AG09319 (cell line): Measurements from ENCODE around the gene ABHD16A.

ENCODE experiments used
- DNase-seq: peaks from one replicate; pipeline ENCODE4 v3.0.0-alpha.2; 2010; ENCODE audit warnings: low read depth; ENCODE audit errors: extremely low read depth
- TF ChIP-seq, protein P1 (sequence below): IDR thresholded peaks from 2 replicates; pipeline ENCODE4 v1.5.1; 2011; ENCODE audit warnings: low read depth, mild to moderate bottlenecking, inconsistent platforms, low read length, moderate library complexity

ABHD16A gene

DNA sequence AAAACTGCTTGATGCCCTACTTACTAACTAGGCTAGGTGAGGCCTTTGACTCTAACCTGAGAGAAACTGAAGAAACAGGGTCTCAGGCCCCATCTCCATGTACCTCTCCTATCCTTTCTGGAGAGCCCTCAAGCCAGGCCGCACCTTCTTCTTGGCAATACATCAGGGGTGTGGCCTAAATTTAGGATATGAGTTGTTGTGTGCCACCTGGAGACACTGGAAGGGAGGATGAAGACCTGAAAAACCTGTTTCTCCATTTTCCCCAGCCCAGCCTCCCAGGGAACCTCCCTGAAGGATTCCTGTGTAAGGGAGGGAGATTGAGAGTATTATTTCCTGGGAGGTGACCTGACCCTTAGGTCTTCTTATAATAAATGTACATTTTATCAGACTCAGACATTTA, 15.1 kb upstream of the ABHD16A start:
- TF ChIP-seq, protein P1, sequence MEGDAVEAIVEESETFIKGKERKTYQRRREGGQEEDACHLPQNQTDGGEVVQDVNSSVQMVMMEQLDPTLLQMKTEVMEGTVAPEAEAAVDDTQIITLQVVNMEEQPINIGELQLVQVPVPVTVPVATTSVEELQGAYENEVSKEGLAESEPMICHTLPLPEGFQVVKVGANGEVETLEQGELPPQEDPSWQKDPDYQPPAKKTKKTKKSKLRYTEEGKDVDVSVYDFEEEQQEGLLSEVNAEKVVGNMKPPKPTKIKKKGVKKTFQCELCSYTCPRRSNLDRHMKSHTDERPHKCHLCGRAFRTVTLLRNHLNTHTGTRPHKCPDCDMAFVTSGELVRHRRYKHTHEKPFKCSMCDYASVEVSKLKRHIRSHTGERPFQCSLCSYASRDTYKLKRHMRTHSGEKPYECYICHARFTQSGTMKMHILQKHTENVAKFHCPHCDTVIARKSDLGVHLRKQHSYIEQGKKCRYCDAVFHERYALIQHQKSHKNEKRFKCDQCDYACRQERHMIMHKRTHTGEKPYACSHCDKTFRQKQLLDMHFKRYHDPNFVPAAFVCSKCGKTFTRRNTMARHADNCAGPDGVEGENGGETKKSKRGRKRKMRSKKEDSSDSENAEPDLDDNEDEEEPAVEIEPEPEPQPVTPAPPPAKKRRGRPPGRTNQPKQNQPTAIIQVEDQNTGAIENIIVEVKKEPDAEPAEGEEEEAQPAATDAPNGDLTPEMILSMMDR, result no peak
- DNase-seq, result no peak

DNA sequence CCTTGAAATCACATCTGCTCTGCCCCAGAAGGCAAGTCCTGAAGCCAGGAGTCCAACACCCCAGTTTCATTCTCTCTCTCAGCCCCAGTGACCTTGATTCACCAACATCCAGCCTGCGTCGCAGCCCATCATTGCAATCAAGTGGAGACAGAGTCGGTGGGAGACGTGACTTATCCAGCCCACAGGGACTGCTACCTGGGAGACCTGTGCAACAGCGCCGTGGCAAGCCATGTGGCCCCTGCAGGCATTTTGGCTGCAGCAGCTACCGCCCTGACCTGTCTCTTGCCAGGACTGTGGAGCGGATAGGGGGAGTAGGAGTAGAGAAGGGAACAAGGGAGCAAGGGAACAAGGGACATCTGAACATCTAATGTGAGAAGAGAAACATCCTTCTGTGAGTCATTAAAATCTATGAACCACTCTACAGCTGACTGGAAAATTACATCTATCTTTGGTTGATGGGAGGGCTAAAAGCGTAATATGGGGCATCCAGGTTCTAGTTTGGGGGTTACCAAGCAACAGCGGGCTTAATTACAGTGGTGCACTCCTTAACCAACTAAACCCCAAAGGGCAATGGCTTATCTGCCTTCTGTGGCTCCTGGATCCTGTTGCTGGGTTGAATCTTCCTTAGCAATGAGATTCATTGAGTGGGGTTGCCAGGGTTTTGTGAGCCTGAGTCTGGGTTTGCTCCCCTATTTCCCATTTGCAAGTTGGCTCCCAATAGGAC, 14.5 kb upstream of the ABHD16A start:
- TF ChIP-seq, protein P1, result no peak
- DNase-seq, result no peak

DNA sequence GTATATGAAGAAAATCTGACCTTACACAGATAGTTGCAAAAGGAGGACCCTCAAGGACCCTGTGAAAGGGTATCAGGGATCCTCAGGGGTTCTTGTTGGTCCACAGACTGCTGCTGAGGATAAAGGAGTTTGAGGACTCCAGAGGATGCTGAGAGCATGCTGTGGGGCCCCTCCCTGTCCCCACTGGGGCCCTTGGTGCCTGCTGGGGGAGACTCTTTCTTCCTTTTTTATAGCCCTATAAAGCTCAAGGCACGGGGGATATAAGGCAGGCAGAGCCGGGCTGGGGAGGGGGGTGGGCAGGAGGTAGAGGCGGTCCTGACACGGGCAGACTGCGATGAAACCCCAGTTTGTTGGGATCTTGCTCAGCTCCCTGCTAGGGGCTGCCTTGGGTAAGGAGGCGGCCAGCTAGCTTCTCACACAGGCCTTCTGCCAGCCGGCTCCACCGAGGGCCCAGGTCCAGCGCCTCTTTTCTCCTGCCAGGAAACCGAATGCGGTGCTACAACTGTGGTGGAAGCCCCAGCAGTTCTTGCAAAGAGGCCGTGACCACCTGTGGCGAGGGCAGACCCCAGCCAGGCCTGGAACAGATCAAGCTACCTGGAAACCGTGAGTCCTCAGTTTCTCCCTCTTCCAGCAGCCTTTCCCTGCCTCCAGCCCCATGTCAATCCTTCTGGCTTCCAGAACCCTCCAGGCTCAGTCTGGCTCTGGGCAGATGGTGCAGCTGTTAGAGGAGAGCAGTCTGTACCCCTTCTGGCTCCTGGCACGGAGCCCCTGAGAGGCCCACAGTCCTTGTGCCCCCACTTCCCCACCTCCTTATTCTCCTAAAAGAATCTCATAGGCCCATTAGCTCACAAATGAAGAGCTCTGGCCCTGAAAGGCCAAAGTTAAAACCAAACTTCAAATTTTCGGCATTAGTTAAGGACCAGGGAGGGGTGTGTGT, 12.2 kb upstream of the ABHD16A start, which contains the start of gene LY6G6D:
TSS of gene LY6G6D (plus strand) at position 327 of the 937 bp plus-strand sequence. CDS start at position 335, 8 bp downstream.
- TF ChIP-seq, protein P1, result no peak
- no peak for DNase-seq

DNA sequence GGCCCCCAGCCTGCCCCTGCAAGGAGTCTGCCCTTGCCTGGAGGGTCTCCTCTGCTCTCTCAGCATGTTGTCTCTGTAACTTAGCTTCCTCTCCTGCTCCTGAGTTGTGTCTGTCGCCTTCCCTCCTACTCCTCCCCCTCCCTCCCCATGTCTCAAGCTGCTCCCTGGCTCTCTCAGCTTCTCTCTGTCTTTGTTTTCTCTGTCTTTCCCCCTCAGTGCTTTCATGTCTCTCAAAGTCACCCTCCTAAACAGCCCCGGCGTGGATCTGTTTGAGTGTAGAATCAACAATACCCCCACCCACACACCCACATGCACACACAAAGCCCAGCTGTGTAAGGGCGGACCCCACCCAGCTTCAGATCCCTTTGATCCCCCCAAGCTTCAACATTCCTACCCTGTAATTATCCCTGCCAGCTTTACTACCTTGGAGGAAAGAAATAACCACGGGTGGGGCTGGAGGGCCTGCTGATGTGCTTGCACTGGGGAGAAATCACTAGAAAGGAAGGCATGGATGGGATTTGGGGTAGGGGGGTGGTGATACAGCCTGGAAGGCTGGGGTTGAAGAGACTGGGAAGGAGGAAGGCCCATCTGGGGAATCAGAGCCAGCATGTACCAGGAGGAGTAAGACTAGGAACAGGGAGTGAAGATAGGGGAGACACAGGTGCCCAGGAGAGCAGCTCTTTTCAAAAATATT, 11.0 kb upstream of the ABHD16A start:
- TF ChIP-seq, protein P1, result no peak
- no peak for DNase-seq

DNA sequence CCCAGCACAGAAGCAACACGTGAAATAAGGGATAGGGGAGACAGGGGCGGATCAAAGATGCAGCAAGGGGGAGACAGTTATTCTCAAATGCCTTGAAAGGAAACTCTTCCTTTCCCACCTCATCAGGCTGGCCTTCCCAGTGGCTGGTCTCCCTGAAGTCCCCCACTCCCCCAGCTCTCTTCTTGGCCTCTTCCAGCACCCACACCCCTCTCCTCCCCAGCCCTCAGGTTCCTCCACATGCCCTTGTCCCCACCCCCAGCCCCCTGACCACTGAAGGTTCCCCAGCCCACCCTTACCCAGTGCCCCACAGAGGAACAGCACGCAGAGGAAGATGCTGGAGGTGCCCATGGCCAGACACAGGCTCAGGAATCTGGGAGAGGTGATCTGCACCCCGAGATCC, 10.3 kb upstream of the ABHD16A start:
- TF ChIP-seq, protein P1, result no peak
- DNase-seq, result no peak

DNA sequence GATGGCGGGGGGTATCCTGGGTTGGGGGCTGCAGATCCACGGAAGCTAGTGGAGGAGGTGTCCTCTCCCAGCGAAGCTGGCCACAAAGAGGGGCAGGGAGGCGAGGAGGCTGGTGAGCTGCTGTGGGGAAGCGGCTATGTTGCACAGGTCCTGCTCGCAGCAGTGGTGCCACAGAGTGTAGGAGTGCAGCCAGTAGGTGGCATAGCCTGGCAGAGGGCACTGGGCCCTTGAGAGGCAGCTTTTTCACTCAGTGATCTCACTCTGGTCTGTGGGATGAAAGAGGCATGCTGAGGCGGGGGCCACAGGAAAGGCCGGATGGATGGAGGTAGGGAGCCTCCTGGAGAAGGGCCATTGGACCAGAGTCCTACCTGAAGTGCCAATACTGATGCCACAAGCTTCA, 9.2 kb upstream of the ABHD16A start:
- no peak for DNase-seq
- TF ChIP-seq, protein P1, result no peak; the same call in 1 of the 2 replicates
